Measurements from ENCODE around the gene SMOC1.

Gene SMOC1

GRCh38 chr14:70045310-70045709 lies 166.1 kb downstream of the SMOC1 start:
- no peaks in the 10 kb centered on the region for H3K36me3 ChIP-seq
- TF ChIP-seq CTCF (IDR thresholded peaks at IDR 0.05): no peak

GRCh38 chr14:70045844-70046535 lies 166.8 kb downstream of the SMOC1 start:
- H3K9me3 ChIP-seq: no peaks in the 10 kb centered on the region
- TF ChIP-seq CTCF (IDR thresholded peaks at IDR 0.05): no peak
- no peak overlapping the region for H3K27ac ChIP-seq
- no peaks in the 10 kb centered on the region for H3K36me3 ChIP-seq
- H3K4me1 ChIP-seq (ENCODE audit: control insufficient read depth in 1 of 2, insufficient read depth in 1 of 2, low read depth in 1 of 2, low read length in 1 of 2): no peaks in the 10 kb centered on the region
- H3K4me3 ChIP-seq (ENCODE audit: low read depth in 1 of 2, low read length in 1 of 2): no peak overlapping the region
- peaks cover 12% of the 10 kb centered on the region for H3K27me3 ChIP-seq

More at GRCh38 chr14:70045310-70045709, 166.1 kb downstream of the SMOC1 start:
- H3K27ac ChIP-seq: no peak overlapping the region
- H3K9me3 ChIP-seq: no peaks in the 10 kb centered on the region
- no peaks in the 10 kb centered on the region for H3K4me1 ChIP-seq (ENCODE audit: control insufficient read depth in 1 of 2, insufficient read depth in 1 of 2, low read depth in 1 of 2, low read length in 1 of 2)
- H3K4me3 ChIP-seq (ENCODE audit: low read depth in 1 of 2, low read length in 1 of 2): no peak overlapping the region
- peaks cover 18% of the 10 kb centered on the region for H3K27me3 ChIP-seq

- no peak overlapping the region for H3K4me3 ChIP-seq (ENCODE audit: low read depth in 1 of 2, low read length in 1 of 2)
- H3K27ac ChIP-seq: no peak overlapping the region
- H3K9me3 ChIP-seq: no peaks in the 10 kb centered on the region
- no peaks in the 10 kb centered on the region for H3K36me3 ChIP-seq
- no peak for TF ChIP-seq CTCF (IDR thresholded peaks at IDR 0.05)
- peaks cover 9% of the 10 kb centered on the region for H3K27me3 ChIP-seq
- no peaks in the 10 kb centered on the region for H3K4me1 ChIP-seq (ENCODE audit: control insufficient read depth in 1 of 2, insufficient read depth in 1 of 2, low read depth in 1 of 2, low read length in 1 of 2)
Measured at GRCh38 chr14:70047598-70048312, 168.5 kb downstream of the SMOC1 start.

GRCh38 chr14:70048313-70048654 lies 169.1 kb downstream of the SMOC1 start:
- H3K27me3 ChIP-seq: peaks cover 6% of the 10 kb centered on the region
- TF ChIP-seq CTCF (IDR thresholded peaks at IDR 0.05): no peak
- no peaks in the 10 kb centered on the region for H3K9me3 ChIP-seq
- no peaks in the 10 kb centered on the region for H3K4me1 ChIP-seq (ENCODE audit: control insufficient read depth in 1 of 2, insufficient read depth in 1 of 2, low read depth in 1 of 2, low read length in 1 of 2)
- no peak overlapping the region for H3K4me3 ChIP-seq (ENCODE audit: low read depth in 1 of 2, low read length in 1 of 2)
- no peaks in the 10 kb centered on the region for H3K36me3 ChIP-seq
- H3K27ac ChIP-seq: no peak overlapping the region

- TF ChIP-seq CTCF (IDR thresholded peaks at IDR 0.05): no peak
- Histone ChIP-seq H3K9me3 (no peaks in the 10 kb centered on the region), H3K27ac (no peak overlapping the region), H3K27me3 (peaks cover 3% of the 10 kb centered on the region), H3K4me3 (ENCODE audit: low read depth in 1 of 2, low read length in 1 of 2) (no peak overlapping the region), H3K36me3 (no peaks in the 10 kb centered on the region), H3K4me1 (ENCODE audit: control insufficient read depth in 1 of 2, insufficient read depth in 1 of 2, low read depth in 1 of 2, low read length in 1 of 2) (no peaks in the 10 kb centered on the region)
Measured at GRCh38 chr14:70049605-70050004, 170.4 kb downstream of the SMOC1 start.

Measured in neutrophil (primary cell).